ENCODE results near the gene SCAMP1. TPM values are rescaled to one million over a fixed set of nuclear protein-coding genes. Genes with fewer than 3 reads are reported as not detected.

SCAMP1 gene
- total and polyA plus RNA-seq, 2 of the 8 experiments (the other 6 are each of a cell fraction or from before 2014, with no cell fraction given) = 18.6 to 55.9 TPM

GRCh38 chr5:78397831-78398230, 37.4 kb downstream of the SCAMP1 start:
- no peak overlapping the region for H3K56ac ChIP-seq (replicated peaks; ENCODE audit: insufficient read length, low read depth, low read length)
- CTCF ChIA-PET (ENCODE audit: partially characterized antibody) = no interaction called here

More at GRCh38 chr5:78397831-78398230, 37.4 kb downstream of the SCAMP1 start:
- Histone ChIP-seq H2BK12ac (ENCODE audit: low read depth, low read length) (no peak overlapping the region), H4K8ac (ENCODE audit: extremely low read depth, insufficient read depth, low read length) (no peak overlapping the region), H3K4me3 (ENCODE audit: extremely low read depth in 1 of 4, insufficient read depth in 2 of 4, low read depth in 3 of 4, low read length in 4 of 4) (no peak overlapping the region), H3K27ac (ENCODE audit: low read depth, low read length) (no peak overlapping the region), H3K23me2 (ENCODE audit: low read depth, low read length) (no peaks in the 10 kb centered on the region), H3K36me3 (ENCODE audit: control insufficient read depth in 2 of 4, insufficient read depth in 4 of 4, low read length in 3 of 4) (no peaks in the 10 kb centered on the region), H2BK5ac (ENCODE audit: low read depth, low read length) (no peak overlapping the region), H3K79me1 (ENCODE audit: low read depth, low read length) (no peaks in the 10 kb centered on the region; the same call in none of the 2 replicates), H2AK5ac (ENCODE audit: low read depth, low read length) (no peak overlapping the region), H3K18ac (ENCODE audit: extremely low read depth, low read length) (no peak overlapping the region), H2BK15ac (ENCODE audit: low read length) (no peak overlapping the region), H2AFZ (ENCODE audit: low read length) (no peak overlapping the region), H4K5ac (ENCODE audit: insufficient read length, low read depth, low read length) (no peak overlapping the region), H4K91ac (replicated peaks; ENCODE audit: insufficient read length, low read length) (no peak overlapping the region), H3K14ac (ENCODE audit: insufficient read length) (no peak overlapping the region), H3K23ac (ENCODE audit: insufficient read length) (no peak overlapping the region), H3K27me3 (replicated peaks in 1 of 4; ENCODE audit: control insufficient read depth in 3 of 4, extremely low read depth in 1 of 4, insufficient read depth in 3 of 4, low read length in 3 of 4) (no peaks in the 10 kb centered on the region), H3K9ac (replicated peaks in 1 of 4; ENCODE audit: extremely low read depth in 1 of 4, low read depth in 3 of 4, low read length in 3 of 4) (no peak overlapping the region; a peak in 1 of 7 replicates), H2BK20ac (ENCODE audit: low read length) (no peak overlapping the region), H3K4me1 (replicated peaks in 1 of 4; ENCODE audit: control insufficient read depth in 3 of 4, insufficient read depth in 4 of 4, low read length in 3 of 4) (no peaks in the 10 kb centered on the region), H2BK120ac (replicated peaks; ENCODE audit: low read depth, low read length) (no peak overlapping the region), H3K4me2 (ENCODE audit: insufficient read depth in 1 of 2, low read depth in 2 of 2, low read length in 2 of 2) (no peak overlapping the region), H3K4ac (replicated peaks; ENCODE audit: insufficient read length, low read depth, low read length) (no peak overlapping the region), H3K9me3 (ENCODE audit: insufficient read depth in 2 of 2, low read depth in 1 of 2, low read length in 1 of 2) (no peaks in the 10 kb centered on the region), H4K20me1 (replicated peaks in 1 of 2; ENCODE audit: control insufficient read depth in 1 of 2, insufficient read depth in 2 of 2, low read length in 2 of 2) (peaks cover 0 to 1% of the 10 kb centered on the region in 2 experiments), H3K79me2 (ENCODE audit: control insufficient read depth in 1 of 2, insufficient read depth in 2 of 2, low read length in 2 of 2) (peaks cover 0 to 35% of the 10 kb centered on the region in 2 experiments; a peak in 2 of 4 replicates)
- POLR2A ChIA-PET (ENCODE audit: partially characterized antibody) = no interaction called here
- WGBS, 2 experiments (ENCODE audit: extremely low coverage in 1 of 2, insufficient coverage in 1 of 2, insufficient read length in 1 of 2, insufficient replicate concordance in 2 of 2, low coverage in 1 of 2, low lambda C conversion rate in 2 of 2, missing lambda C conversion rate in 1 of 2) = 81% methylated on average over 2 of the region's 2 CpGs; no CpG with 5 or more reads in 1 of the 2 experiments
- FAIRE-seq = no peak
- TF ChIP-seq FOSL1 (IDR thresholded peaks at IDR 0.05; ENCODE audit: insufficient read depth, low read depth, low read length) = no peak
- TF ChIP-seq POU5F1 (IDR thresholded peaks at IDR 0.05; ENCODE audit: low read depth, low read length) = no peak
- no peak for DNase-seq (ENCODE audit: low read depth in 1 of 2, low spot score in 2 of 2)
